ENCODE data around the gene NEU2. TPM values are rescaled to one million over a fixed set of nuclear protein-coding genes. Genes with fewer than 3 reads are reported as not detected.
"Not testable (repeated sequence)": the region's sequence is repeated elsewhere in the genome, so short reads cannot be mapped to it uniquely, and the experiment has no call there.

The NEU2 gene
- total RNA-seq, 1 donor from 2014 or later, result not detected

- DNase-seq (ENCODE audit: low read depth), result no peak
- no peak overlapping the region for H3K4me3 ChIP-seq (ENCODE audit: low read depth, low read length)
- TF ChIP-seq CTCF (conservative IDR thresholded peaks at IDR 0.05; ENCODE audit: low read depth, low read length), result no peak
These were observed 17.3 kb upstream of the NEU2 start for GRCh38 chr2:233015019-233015645.

- TF ChIP-seq CTCF (conservative IDR thresholded peaks at IDR 0.05; ENCODE audit: low read depth, low read length), result no peak
- DNase-seq (ENCODE audit: low read depth), result no peak
- no peak overlapping the region for H3K4me3 ChIP-seq (ENCODE audit: low read depth, low read length)
These were observed 14.5 kb upstream of the NEU2 start for GRCh38 chr2:233017947-233018346.

GRCh38 chr2:233019610-233020009, 12.9 kb upstream of the NEU2 start:
- H3K4me3 ChIP-seq (ENCODE audit: low read depth, low read length); DNase-seq (ENCODE audit: low read depth): not testable (repeated sequence)

GRCh38 chr2:233020454-233020853, 12.0 kb upstream of the NEU2 start:
- no peak overlapping the region for H3K4me3 ChIP-seq (ENCODE audit: low read depth, low read length)
- TF ChIP-seq CTCF (conservative IDR thresholded peaks at IDR 0.05; ENCODE audit: low read depth, low read length), result no peak

GRCh38 chr2:233021771-233022170, 10.7 kb upstream of the NEU2 start:
- no peak for DNase-seq (ENCODE audit: low read depth)
- TF ChIP-seq CTCF (conservative IDR thresholded peaks at IDR 0.05; ENCODE audit: low read depth, low read length), result no peak
- H3K4me3 ChIP-seq (ENCODE audit: low read depth, low read length), result no peak overlapping the region

More at GRCh38 chr2:233020454-233020853, 12.0 kb upstream of the NEU2 start:
- no peak for DNase-seq (ENCODE audit: low read depth)

- no peak for DNase-seq (ENCODE audit: low read depth)
- TF ChIP-seq CTCF (conservative IDR thresholded peaks at IDR 0.05; ENCODE audit: low read depth, low read length), result no peak
- no peak overlapping the region for H3K4me3 ChIP-seq (ENCODE audit: low read depth, low read length)
These were observed 9.9 kb upstream of the NEU2 start for GRCh38 chr2:233022561-233022960.

GRCh38 chr2:233023007-233023760, 9.3 kb upstream of the NEU2 start:
- H3K4me3 ChIP-seq (ENCODE audit: low read depth, low read length), result no peak overlapping the region
- TF ChIP-seq CTCF (conservative IDR thresholded peaks at IDR 0.05; ENCODE audit: low read depth, low read length), result no peak
- DNase-seq (ENCODE audit: low read depth), result no peak

All from epithelial cell of proximal tubule (primary cell).